ENCODE data around the gene NPVF. TPM values are rescaled to one million over a fixed set of nuclear protein-coding genes. Genes with fewer than 3 reads are reported as not detected.

NPVF gene
- total and polyA plus RNA-seq, 2 of the 8 experiments (the other 6 are each of a cell fraction or from before 2014, with no cell fraction given) = not detected

- POLR2A ChIA-PET (ENCODE audit: partially characterized antibody) = no interaction called here
- no peak overlapping the region for H2BK12ac ChIP-seq (ENCODE audit: low read depth, low read length)
- no peak for TF ChIP-seq BRCA1 (IDR thresholded peaks at IDR 0.05; ENCODE audit: low read depth, low read length)
- no peak for TF ChIP-seq TAF1 (IDR thresholded peaks at IDR 0.05; ENCODE audit: low read depth, low read length)
- no peak for TF ChIP-seq MAFK (IDR thresholded peaks at IDR 0.05; ENCODE audit: low read depth, low read length)
- no peak for TF ChIP-seq ATF2 (IDR thresholded peaks at IDR 0.05; ENCODE audit: low read length)
- TF ChIP-seq CTBP2 (IDR thresholded peaks at IDR 0.05; ENCODE audit: borderline replicate concordance, insufficient read depth, insufficient read length, low read length) = no peak
- TF ChIP-seq TCF12 (IDR thresholded peaks at IDR 0.05; ENCODE audit: low read depth, low read length) = no peak
- TF ChIP-seq ASH2L (IDR thresholded peaks at IDR 0.05; ENCODE audit: low read length) = no peak
- no peak for TF ChIP-seq KDM5A (IDR thresholded peaks at IDR 0.05; ENCODE audit: low read length)
- no peak for TF ChIP-seq TBP (IDR thresholded peaks at IDR 0.05; ENCODE audit: low read depth, low read length)
- TF ChIP-seq EZH2 (IDR thresholded peaks at IDR 0.05; ENCODE audit: low read depth, low read length, severe bottlenecking) = no peak
- TF ChIP-seq POLR2AphosphoS5 (IDR thresholded peaks at IDR 0.05; ENCODE audit: low read depth, low read length) = no peak
- TF ChIP-seq HDAC2 (IDR thresholded peaks at IDR 0.05; ENCODE audit: borderline replicate concordance in 1 of 2, low read depth in 2 of 2, low read length in 2 of 2) = no peak
Measured at GRCh38 chr7:25260862-25261494, 32.7 kb upstream of the NPVF start.

More at GRCh38 chr7:25260862-25261494, 32.7 kb upstream of the NPVF start:
- H3K79me2 ChIP-seq (ENCODE audit: control insufficient read depth in 1 of 2, insufficient read depth in 2 of 2, low read length in 2 of 2) = no peaks in the 10 kb centered on the region
- H3K27me3 ChIP-seq (replicated peaks in 1 of 4; ENCODE audit: control insufficient read depth in 3 of 4, extremely low read depth in 1 of 4, insufficient read depth in 3 of 4, low read length in 3 of 4) = no peaks in the 10 kb centered on the region; a peak in 1 of 7 replicates
- H2BK20ac ChIP-seq (ENCODE audit: low read length) = no peak overlapping the region
- H3K23me2 ChIP-seq (ENCODE audit: low read depth, low read length) = peaks cover 3% of the 10 kb centered on the region; the same call in 1 of the 2 replicates
- H3K79me1 ChIP-seq (ENCODE audit: low read depth, low read length) = no peaks in the 10 kb centered on the region
- H4K8ac ChIP-seq (ENCODE audit: extremely low read depth, insufficient read depth, low read length) = no peak overlapping the region
- no peaks in the 10 kb centered on the region for H3K4me1 ChIP-seq (replicated peaks in 1 of 4; ENCODE audit: control insufficient read depth in 3 of 4, insufficient read depth in 4 of 4, low read length in 3 of 4)
- no peak overlapping the region for H3K4me3 ChIP-seq (ENCODE audit: extremely low read depth in 1 of 4, insufficient read depth in 2 of 4, low read depth in 3 of 4, low read length in 4 of 4)
- no peak overlapping the region for H3K23ac ChIP-seq (ENCODE audit: insufficient read length)
- FAIRE-seq (no peak), DNase-seq (ENCODE audit: low read depth in 1 of 2, low spot score in 2 of 2) (no peak)
- no peak overlapping the region for H4K5ac ChIP-seq (ENCODE audit: insufficient read length, low read depth, low read length)
- no peak overlapping the region for H2BK120ac ChIP-seq (replicated peaks; ENCODE audit: low read depth, low read length)
- H2BK5ac ChIP-seq (ENCODE audit: low read depth, low read length) = no peak overlapping the region
- 65% methylated on average over 4 of the region's 5 CpGs; no CpG with 5 or more reads in 1 of the 2 experiments for WGBS, 2 experiments (ENCODE audit: extremely low coverage in 1 of 2, insufficient coverage in 1 of 2, insufficient read length in 1 of 2, insufficient replicate concordance in 2 of 2, low coverage in 1 of 2, low lambda C conversion rate in 2 of 2, missing lambda C conversion rate in 1 of 2)
- H3K27ac ChIP-seq (ENCODE audit: low read depth, low read length) = no peak overlapping the region
- H3K4me2 ChIP-seq (ENCODE audit: insufficient read depth in 1 of 2, low read depth in 2 of 2, low read length in 2 of 2) = no peak overlapping the region
- no peaks in the 10 kb centered on the region for H3K9me3 ChIP-seq (ENCODE audit: insufficient read depth in 2 of 2, low read depth in 1 of 2, low read length in 1 of 2)
- no peak overlapping the region for H3K18ac ChIP-seq (ENCODE audit: extremely low read depth, low read length)
- H3K9ac ChIP-seq (replicated peaks in 1 of 4; ENCODE audit: extremely low read depth in 1 of 4, low read depth in 3 of 4, low read length in 3 of 4) = no peak overlapping the region
- no peaks in the 10 kb centered on the region for H3K36me3 ChIP-seq (ENCODE audit: control insufficient read depth in 2 of 4, insufficient read depth in 4 of 4, low read length in 3 of 4)
- H2BK15ac ChIP-seq (ENCODE audit: low read length) = no peak overlapping the region
- no peak overlapping the region for H3K56ac ChIP-seq (replicated peaks; ENCODE audit: insufficient read length, low read depth, low read length)
- no peak overlapping the region for H2AK5ac ChIP-seq (ENCODE audit: low read depth, low read length)
- CTCF ChIA-PET (ENCODE audit: partially characterized antibody) = interaction anchor here (0.6 to 8.2 kb wide), 8 partner anchors 10 to 584 kb away, joined by 3 to 158 read pairs (median 6); no protein-coding TSS in a partner anchor
- no peak overlapping the region for H3K14ac ChIP-seq (ENCODE audit: insufficient read length)
- H4K91ac ChIP-seq (replicated peaks; ENCODE audit: insufficient read length, low read length) = no peak overlapping the region
- H4K20me1 ChIP-seq (replicated peaks in 1 of 2; ENCODE audit: control insufficient read depth in 1 of 2, insufficient read depth in 2 of 2, low read length in 2 of 2) = no peaks in the 10 kb centered on the region
- no peak overlapping the region for H2AFZ ChIP-seq (ENCODE audit: low read length)
- H3K4ac ChIP-seq (replicated peaks; ENCODE audit: insufficient read length, low read depth, low read length) = no peak overlapping the region

Data from H1 (cell line).